SK-N-MC (cell line): ENCODE measurements around the gene HRC.

Experiments
- EZH2 ChIP-seq: fragments of 200-600 bp; sonication (generic); IDR thresholded peaks from one replicate; pipeline ENCODE4 v1.6.1; 2017; ENCODE audit warnings: antibody characterized with exemption
- FOXP2 ChIP-seq: optimal IDR thresholded peaks from 2 replicates; pipeline ENCODE3; 2011; ENCODE audit warnings: mild to moderate bottlenecking, moderate library complexity; ENCODE audit not compliant: insufficient read depth; ENCODE audit errors: extremely low read length, control extremely low read depth
- POLR2AphosphoS5 ChIP-seq: IDR thresholded peaks from 2 replicates; pipeline ENCODE4 v1.6.1; 2012; ENCODE audit warnings: mild to moderate bottlenecking, low read depth, low read length, borderline replicate concordance

DNA sequence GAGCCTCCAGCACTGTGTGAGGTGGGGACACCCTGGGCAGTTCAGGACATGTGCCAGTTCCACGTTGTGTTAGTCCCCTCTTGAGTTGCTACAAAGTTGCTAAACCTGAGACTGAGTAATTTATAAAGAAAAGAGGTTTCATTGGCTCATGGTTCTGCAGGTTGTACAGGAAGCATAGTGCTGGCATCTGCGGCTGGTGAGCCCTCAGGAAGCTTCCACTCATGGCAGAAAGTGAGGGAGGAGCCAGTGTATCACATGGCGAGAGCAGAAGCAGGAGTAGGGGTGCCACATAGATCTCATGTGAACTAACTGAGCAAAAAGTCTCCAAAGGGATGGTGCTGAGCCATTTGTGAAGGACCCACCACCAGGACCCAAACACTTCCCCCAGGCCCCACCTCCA, 35.6 kb upstream of the HRC start:
- TF ChIP-seq POLR2AphosphoS5 (no peak), EZH2 (no peak), FOXP2 (no peak)
